Activated naive CD4-positive, alpha-beta T cell treated with anti-CD3 and anti-CD28 coated beads, Interleukin-2, amount 50 U/mL, for 72 hours (primary cell): ENCODE data around the gene GRK5. TPM values are rescaled to one million over a fixed set of nuclear protein-coding genes. Genes with fewer than 3 reads are reported as not detected.
"Not testable (repeated sequence)": the region's sequence is repeated elsewhere in the genome, so short reads cannot be mapped to it uniquely, and the experiment has no call there.

Experiments
- ATAC-seq, 2 donors: fragments of 150-1000 bp; cut with Tn5 transposase; 2 replicates each; pipeline ENCODE4 v1.10.0; 2021; ENCODE audit warnings: mild to moderate bottlenecking in 2 of 2, moderate library complexity in 2 of 2
- DNase-seq, 2 donors: peaks; one replicate each; pipeline ENCODE4 v3.0.0; 2021 to 2022; ENCODE audit warnings: low spot score in 2 of 2
- H3K27ac Mint-ChIP-seq, 2 donors: one replicate each; pipeline ENCODE4 v1.8.0; 2022; ENCODE audit warnings: mild to moderate bottlenecking in 2 of 2, mixed read lengths in 2 of 2
- H3K36me3 Mint-ChIP-seq, 2 donors: one replicate each; pipeline ENCODE4 v1.8.0; 2022; ENCODE audit warnings: mixed read lengths in 2 of 2
- H3K9me3 Mint-ChIP-seq, 2 donors: one replicate each; pipeline ENCODE4 v1.8.0; 2022; ENCODE audit warnings: mixed read lengths in 2 of 2
- total RNA-seq, 2 donors: library from RNA; stranded (reverse); gene quantifications; one replicate each; pipeline ENCODE4 v1.2.3, GENCODE V29; 2022

GRK5 gene
- total RNA-seq, 2 donors from 2014 or later = 21.2 to 34.5 TPM

DNA sequence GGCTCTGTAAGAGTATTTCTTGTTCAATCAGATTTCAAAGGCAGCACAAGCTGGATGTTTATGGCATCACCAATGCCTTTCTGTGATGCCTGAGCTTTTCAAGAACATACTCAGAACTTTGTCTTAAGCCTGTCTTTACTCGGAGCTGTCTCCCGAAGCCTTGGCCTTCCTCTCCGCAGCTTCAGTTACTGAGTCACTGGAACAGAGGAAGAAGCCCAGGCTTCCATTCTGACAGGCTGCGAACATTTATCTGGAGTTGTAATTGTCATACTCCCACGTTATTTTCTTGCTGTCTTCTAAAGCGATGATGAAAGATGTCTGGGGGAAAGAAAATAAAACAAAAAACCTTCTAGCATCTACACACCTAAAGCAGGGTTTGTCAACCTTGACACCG, 43.9 kb downstream of the GRK5 start:
- Mint-ChIP-seq H3K9me3 (no peaks in the 10 kb centered on the region), H3K36me3 (no peaks in the 10 kb centered on the region), H3K27ac (no peak overlapping the region)
- DNase-seq = no peak
- no peak for ATAC-seq

- Mint-ChIP-seq H3K36me3 (no peaks in the 10 kb centered on the region), H3K27ac (peak overlapping the region; percentile 41 to 77)
Observed at GRCh38 chr10:119252051-119252465, 44.7 kb downstream of the GRK5 start.

DNA sequence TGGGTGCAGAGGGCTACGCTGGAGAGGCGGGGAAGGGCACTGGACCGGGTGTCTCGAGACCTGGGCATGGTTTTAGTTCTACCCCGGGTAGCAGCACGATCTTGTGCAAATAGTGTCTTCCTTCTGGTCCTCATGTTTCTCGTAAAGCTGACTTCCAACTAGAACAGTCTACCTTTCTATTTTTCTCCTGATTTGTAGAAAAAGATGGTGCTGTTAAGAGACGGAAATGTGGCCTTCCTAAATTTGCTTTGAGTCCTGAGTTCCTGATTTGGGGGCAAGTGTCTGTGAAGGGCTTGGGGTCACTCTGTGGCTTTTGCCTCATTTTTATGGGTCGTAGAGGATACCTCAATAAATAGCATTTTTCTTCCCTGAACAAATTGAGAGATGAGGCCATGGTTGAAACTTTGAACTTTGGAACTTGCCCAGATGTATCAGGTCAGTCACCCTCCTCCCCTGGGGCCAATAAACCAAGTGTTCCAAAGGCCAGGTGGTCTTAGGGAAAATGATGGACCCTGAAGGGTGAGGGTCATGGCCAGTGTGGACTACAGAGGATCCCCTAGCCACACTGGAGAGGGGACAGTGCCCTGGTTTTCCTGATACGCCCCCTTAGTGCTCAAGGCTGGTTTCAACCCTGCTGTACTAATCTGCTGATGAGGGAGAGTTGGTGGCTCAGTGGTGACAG, 45.2 kb downstream of the GRK5 start:
- no peaks in the 10 kb centered on the region for H3K36me3 Mint-ChIP-seq
- ATAC-seq (no peak), DNase-seq (no peak)
- H3K27ac Mint-ChIP-seq = peak overlapping the region; percentile 41 to 85
- peaks cover 0 to 6% of the 10 kb centered on the region in 2 donors for H3K9me3 Mint-ChIP-seq

More at GRCh38 chr10:119252051-119252465, 44.7 kb downstream of the GRK5 start:
- no peak for DNase-seq
- no peak for ATAC-seq
- peaks cover 0 to 6% of the 10 kb centered on the region in 2 donors for H3K9me3 Mint-ChIP-seq

- Mint-ChIP-seq H3K9me3 (peaks cover 0 to 6% of the 10 kb centered on the region in 2 donors), H3K36me3 (no peaks in the 10 kb centered on the region), H3K27ac (peak overlapping the region; percentile 88 to 94)
- ATAC-seq (peak; percentile 84 to 92), DNase-seq (peak; percentile 40 to 76)
Observed at GRCh38 chr10:119253433-119254174, 46.2 kb downstream of the GRK5 start.

- Mint-ChIP-seq H3K36me3 (no peaks in the 10 kb centered on the region), H3K9me3 (peaks cover 0 to 6% of the 10 kb centered on the region in 2 donors), H3K27ac (peak overlapping the region; percentile 88 to 94)
- no peak for DNase-seq
- ATAC-seq = no peak
Observed at GRCh38 chr10:119254335-119254734, 47.0 kb downstream of the GRK5 start.

DNA sequence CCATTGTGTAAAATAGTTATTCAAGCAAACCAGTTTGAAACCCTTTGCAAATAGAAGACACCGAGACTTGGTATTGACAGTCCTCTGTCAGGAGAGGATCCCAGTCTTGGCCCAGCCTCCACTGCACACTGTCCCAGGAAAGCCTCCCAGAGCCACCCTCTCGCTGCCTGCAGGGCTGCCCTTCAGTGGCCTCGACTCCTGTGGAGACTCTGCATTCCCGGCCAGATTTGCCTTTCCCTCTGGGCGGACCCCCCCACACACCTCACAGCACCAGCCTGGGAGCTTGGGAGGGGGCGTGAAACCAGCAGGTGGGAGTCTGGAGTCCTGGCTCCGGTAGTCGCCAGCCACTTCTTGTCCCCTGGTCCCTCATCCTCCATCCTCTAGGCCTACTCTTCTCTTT, 48.7 kb downstream of the GRK5 start:
- Mint-ChIP-seq H3K36me3 (no peaks in the 10 kb centered on the region), H3K27ac (no peak overlapping the region), H3K9me3 (peaks cover 0 to 6% of the 10 kb centered on the region in 2 donors)
- DNase-seq (no peak), ATAC-seq (no peak)

- ATAC-seq = no peak
- DNase-seq = no peak
- Mint-ChIP-seq H3K36me3 (peaks cover 0 to 3% of the 10 kb centered on the region in 2 donors), H3K9me3 (peaks cover 0 to 6% of the 10 kb centered on the region in 2 donors), H3K27ac (no peak overlapping the region)
Observed at GRCh38 chr10:119256897-119257296, 49.5 kb downstream of the GRK5 start.

- H3K36me3 Mint-ChIP-seq = peaks cover 0 to 5% of the 10 kb centered on the region in 2 donors
- H3K27ac Mint-ChIP-seq = no peak overlapping the region
- ATAC-seq (no peak), DNase-seq (no peak)
- H3K9me3 Mint-ChIP-seq = peaks cover 0 to 6% of the 10 kb centered on the region in 2 donors
Observed at GRCh38 chr10:119257899-119258419, 50.6 kb downstream of the GRK5 start.

GRCh38 chr10:119259345-119259744, 52.0 kb downstream of the GRK5 start:
- Mint-ChIP-seq H3K9me3 (peaks cover 0 to 6% of the 10 kb centered on the region in 2 donors), H3K27ac (no peak overlapping the region), H3K36me3 (peaks cover 0 to 5% of the 10 kb centered on the region in 2 donors)
- ATAC-seq (no peak), DNase-seq (no peak)

DNA sequence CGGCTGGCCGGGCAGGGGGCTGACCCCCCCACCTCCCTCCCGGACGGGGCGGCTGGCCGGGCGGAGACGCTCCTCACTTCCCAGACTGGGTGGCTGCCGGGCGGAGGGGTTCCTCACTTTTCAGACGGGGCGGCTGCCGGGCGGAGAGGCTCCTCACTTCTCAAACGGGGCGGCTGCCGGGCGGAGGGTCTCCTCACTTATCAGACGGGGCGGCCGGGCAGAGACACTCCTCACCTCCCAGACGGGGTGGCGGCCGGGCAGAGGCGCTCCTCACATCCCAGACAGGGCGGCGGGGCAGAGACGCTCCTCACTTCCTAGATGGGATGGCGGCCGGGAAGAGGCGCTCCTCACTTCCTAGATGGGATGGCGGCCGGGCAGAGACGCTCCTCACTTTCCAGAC, 53.6 kb downstream of the GRK5 start:
- DNase-seq, H3K36me3 Mint-ChIP-seq, H3K27ac Mint-ChIP-seq, ATAC-seq, H3K9me3 Mint-ChIP-seq: not testable (repeated sequence)

- Mint-ChIP-seq H3K9me3 (no peaks in the 10 kb centered on the region), H3K36me3 (peaks cover 0 to 5% of the 10 kb centered on the region in 2 donors), H3K27ac (no peak overlapping the region)
- ATAC-seq = no peak
- no peak for DNase-seq
Observed at GRCh38 chr10:119263951-119264617, 56.7 kb downstream of the GRK5 start.

GRCh38 chr10:119265691-119266090, 58.3 kb downstream of the GRK5 start:
- DNase-seq (no peak), ATAC-seq (no peak)
- H3K27ac Mint-ChIP-seq = no peak overlapping the region
- peaks cover 0 to 4% of the 10 kb centered on the region in 2 donors for H3K9me3 Mint-ChIP-seq
- peaks cover 4 to 11% of the 10 kb centered on the region in 2 donors for H3K36me3 Mint-ChIP-seq

GRCh38 chr10:119267384-119267783, 60.0 kb downstream of the GRK5 start:
- ATAC-seq = no peak
- Mint-ChIP-seq H3K36me3 (peaks cover 4 to 5% of the 10 kb centered on the region in 2 donors), H3K9me3 (peaks cover 0 to 4% of the 10 kb centered on the region in 2 donors), H3K27ac (no peak overlapping the region)
- no peak for DNase-seq

DNA sequence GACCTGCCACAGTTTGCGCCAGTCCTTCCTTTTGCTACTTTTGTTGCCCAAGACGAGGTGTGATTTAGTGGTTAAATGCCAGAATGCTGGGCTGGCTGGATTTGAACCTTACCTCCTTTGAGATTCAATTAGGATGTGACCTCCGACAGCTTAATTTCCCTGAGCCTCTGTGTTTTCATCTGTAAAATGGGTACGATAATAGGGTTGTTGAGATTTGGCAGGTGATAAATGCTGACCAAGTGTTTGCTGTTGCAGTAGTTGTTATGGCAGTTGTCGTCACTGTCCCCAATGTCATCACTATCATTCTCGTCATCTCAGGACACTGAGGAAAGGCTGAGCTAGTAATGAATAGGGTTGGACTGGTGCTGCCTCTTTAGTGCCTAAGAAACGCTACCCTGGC, 61.1 kb downstream of the GRK5 start:
- Mint-ChIP-seq H3K9me3 (peaks cover 0 to 4% of the 10 kb centered on the region in 2 donors), H3K36me3 (peaks cover 4 to 5% of the 10 kb centered on the region in 2 donors), H3K27ac (peak overlapping the region; percentile 85 to 96)
- DNase-seq = no peak
- ATAC-seq = no peak

- ATAC-seq (peak; percentile 69 to 90), DNase-seq (peak; percentile 51 to 64)
- H3K9me3 Mint-ChIP-seq = peaks cover 0 to 4% of the 10 kb centered on the region in 2 donors
- peak overlapping the region; percentile 85 to 96 for H3K27ac Mint-ChIP-seq
- peaks cover 4 to 5% of the 10 kb centered on the region in 2 donors for H3K36me3 Mint-ChIP-seq
Observed at GRCh38 chr10:119268871-119269506, 61.6 kb downstream of the GRK5 start.

GRCh38 chr10:119269737-119270136, 62.4 kb downstream of the GRK5 start:
- Mint-ChIP-seq H3K27ac (peak overlapping the region; percentile 85 to 96), H3K36me3 (peaks cover 4 to 5% of the 10 kb centered on the region in 2 donors), H3K9me3 (peaks cover 0 to 4% of the 10 kb centered on the region in 2 donors)
- no peak for DNase-seq
- no peak for ATAC-seq
